ENCODE measurements around the gene MAP3K2.

Gene MAP3K2

GRCh38 chr2:127387655-127388422 is at the start of gene MAP3K2:
Gene MAP3K2, minus strand, starts transcription at chr2:127387975. Its CDS starts 44,846 bp downstream, at chr2:127343129.
- DNase-seq (ENCODE audit: low read depth) = peak; percentile 99

DNA sequence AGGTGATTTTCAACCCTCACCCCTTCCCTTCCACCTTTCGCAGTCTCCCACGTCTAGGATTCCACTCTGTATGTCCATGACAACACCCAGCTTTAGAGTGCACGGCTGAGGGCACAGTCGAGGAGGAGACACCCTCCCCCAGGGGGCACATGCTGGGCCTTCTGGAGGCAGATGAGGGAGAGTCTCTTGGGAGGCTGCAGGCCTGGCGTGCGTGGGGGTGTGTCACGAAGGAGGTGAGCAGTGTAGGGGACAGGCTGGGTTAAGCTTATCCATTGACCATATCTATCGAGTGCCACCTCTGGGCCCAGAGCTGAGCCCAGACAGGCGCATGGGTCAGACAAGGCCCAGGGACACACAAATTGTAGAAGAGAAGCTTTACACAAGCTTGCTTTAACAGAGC is 49.3 kb upstream of the MAP3K2 start:
- no peak for DNase-seq (ENCODE audit: low read depth)

GRCh38 chr2:127434515-127434914 is 46.7 kb upstream of the MAP3K2 start:
- no peak for DNase-seq (ENCODE audit: low read depth)

GRCh38 chr2:127431408-127432023 is 43.7 kb upstream of the MAP3K2 start:
- no peak for DNase-seq (ENCODE audit: low read depth)

GRCh38 chr2:127429844-127430425 is 42.2 kb upstream of the MAP3K2 start:
- no peak for DNase-seq (ENCODE audit: low read depth)

DNA sequence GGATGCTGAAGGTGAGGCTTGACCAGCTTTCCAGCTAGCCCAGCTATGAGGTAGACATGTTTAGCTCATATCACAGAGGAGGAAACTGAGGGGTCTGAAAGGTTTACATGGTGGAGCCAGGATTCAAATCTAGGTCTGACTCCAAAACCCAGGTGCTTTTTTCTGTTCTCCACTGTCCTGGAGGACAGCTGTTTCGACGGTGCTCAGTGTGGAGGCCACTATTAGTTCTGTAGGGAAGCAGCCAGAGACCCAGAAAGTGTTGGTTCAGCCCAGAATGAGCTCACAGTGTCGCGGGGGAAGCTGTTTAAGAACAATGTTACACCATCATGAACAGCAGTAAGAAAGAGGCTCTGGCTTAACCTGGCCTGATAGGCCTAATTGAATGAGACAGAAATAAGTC is 41.5 kb upstream of the MAP3K2 start:
- DNase-seq (ENCODE audit: low read depth) = no peak

GRCh38 chr2:127428815-127429109 is 41.0 kb upstream of the MAP3K2 start:
- no peak for DNase-seq (ENCODE audit: low read depth)

DNA sequence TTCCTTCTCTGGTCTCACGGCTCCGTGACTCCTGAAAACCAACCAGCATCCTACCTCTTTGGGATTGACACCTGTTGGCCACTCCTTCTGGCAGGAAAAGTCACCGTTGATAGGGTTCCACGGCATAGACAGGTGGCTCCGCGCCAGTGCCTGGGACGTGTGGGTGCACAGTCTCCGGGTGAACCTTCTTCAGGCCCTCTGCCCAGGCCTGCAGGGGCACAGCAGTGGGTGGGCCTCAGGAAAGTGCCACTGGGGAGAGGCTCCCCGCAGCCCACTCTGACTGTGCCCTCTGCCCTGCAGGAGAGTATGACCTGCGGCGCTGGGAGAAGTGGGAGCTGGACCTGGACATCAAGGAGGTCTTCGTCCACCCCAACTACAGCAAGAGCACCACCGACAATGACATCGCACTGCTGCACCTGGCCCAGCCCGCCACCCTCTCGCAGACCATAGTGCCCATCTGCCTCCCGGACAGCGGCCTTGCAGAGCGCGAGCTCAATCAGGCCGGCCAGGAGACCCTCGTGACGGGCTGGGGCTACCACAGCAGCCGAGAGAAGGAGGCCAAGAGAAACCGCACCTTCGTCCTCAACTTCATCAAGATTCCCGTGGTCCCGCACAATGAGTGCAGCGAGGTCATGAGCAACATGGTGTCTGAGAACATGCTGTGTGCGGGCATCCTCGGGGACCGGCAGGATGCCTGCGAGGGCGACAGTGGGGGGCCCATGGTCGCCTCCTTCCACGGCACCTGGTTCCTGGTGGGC is 40.5 kb upstream of the MAP3K2 start:
- no peak for DNase-seq (ENCODE audit: low read depth)

- no peak for DNase-seq (ENCODE audit: low read depth)
Measured at GRCh38 chr2:127427376-127428056, 39.7 kb upstream of the MAP3K2 start.

- no peak for DNase-seq (ENCODE audit: low read depth)
Measured at GRCh38 chr2:127426501-127427354, 39.0 kb upstream of the MAP3K2 start.

DNA sequence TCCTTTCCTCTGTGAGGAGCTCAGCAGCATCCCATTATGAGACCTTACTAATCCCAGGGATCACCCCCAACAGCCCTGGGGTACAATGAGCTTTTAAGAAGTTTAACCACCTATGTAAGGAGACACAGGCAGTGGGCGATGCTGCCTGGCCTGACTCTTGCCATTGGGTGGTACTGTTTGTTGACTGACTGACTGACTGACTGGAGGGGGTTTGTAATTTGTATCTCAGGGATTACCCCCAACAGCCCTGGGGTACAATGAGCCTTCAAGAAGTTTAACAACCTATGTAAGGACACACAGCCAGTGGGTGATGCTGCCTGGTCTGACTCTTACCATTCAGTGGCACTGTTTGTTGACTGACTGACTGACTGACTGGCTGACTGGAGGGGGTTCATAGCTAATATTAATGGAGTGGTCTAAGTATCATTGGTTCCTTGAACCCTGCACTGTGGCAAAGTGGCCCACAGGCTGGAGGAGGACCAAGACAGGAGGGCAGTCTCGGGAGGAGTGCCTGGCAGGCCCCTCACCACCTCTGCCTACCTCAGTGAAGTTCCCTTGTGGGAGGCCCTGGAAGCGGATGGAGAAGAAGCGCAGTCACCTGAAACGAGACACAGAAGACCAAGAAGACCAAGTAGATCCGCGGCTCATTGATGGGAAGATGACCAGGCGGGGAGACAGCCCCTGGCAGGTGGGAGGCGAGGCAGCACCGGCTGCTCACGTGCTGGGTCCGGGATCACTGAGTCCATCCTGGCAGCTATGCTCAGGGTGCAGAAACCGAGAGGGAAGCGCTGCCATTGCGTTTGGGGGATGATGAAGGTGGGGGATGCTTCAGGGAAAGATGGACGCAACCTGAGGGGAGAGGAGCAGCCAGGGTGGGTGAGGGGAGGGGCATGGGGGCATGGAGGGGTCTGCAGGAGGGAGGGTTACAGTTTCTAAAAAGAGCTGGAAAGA is 38.0 kb upstream of the MAP3K2 start:
- no peak for DNase-seq (ENCODE audit: low read depth)

DNA sequence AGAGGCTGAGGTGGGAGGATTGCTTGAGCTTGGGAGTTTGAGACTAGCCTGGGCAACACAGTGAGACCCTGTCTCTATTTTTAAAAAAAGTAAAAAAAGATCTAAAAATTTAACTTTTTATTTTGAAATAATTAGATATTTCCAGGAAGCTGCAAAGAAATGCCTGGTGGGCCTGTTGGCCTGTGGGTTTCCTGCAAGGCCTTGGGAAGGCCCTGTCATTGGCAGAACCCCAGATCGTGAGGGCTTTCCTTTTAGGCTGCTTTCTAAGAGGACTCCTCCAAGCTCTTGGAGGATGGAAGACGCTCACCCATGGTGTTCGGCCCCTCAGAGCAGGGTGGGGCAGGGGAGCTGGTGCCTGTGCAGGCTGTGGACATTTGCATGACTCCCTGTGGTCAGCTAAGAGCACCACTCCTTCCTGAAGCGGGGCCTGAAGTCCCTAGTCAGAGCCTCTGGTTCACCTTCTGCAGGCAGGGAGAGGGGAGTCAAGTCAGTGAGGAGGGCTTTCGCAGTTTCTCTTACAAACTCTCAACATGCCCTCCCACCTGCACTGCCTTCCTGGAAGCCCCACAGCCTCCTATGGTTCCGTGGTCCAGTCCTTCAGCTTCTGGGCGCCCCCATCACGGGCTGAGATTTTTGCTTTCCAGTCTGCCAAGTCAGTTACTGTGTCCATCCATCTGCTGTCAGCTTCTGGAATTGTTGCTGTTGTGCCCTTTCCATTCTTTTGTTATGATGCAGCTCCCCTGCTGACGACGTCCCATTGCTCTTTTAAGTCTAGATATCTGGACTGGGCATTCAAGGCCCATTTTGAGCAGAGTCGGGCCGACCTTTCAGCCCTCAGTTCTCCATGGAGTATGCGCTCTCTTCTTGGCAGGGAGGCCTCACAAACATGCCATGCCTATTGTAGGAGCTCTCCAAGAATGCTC is 37.1 kb upstream of the MAP3K2 start:
- no peak for DNase-seq (ENCODE audit: low read depth)

DNA sequence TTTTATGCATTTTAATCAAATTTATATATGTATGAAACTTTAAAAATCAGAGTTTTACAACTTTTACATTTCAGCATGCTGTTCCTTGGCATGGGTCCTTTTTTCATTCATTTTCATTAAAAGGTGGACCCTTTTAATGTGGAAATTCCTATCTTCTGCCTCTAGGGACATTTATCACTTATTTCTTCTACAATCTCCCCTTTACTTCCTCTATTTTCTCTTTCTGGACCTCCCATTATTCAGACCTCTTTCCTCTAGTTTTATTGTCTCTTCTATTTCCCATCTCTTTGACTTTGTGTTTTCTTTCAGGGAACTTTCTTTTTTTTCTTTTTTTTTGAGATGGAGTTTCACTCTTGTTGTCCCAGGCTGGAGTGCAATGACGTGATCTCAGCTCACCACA is 36.1 kb upstream of the MAP3K2 start:
- DNase-seq (ENCODE audit: low read depth) = no peak

GRCh38 chr2:127423478-127423843 is 35.7 kb upstream of the MAP3K2 start:
- no peak for DNase-seq (ENCODE audit: low read depth)

GRCh38 chr2:127422559-127423477 is 35.0 kb upstream of the MAP3K2 start:
- DNase-seq (ENCODE audit: low read depth) = no peak

GRCh38 chr2:127421871-127422558 is 34.2 kb upstream of the MAP3K2 start:
- DNase-seq (ENCODE audit: low read depth) = no peak

GRCh38 chr2:127421116-127421800 is 33.5 kb upstream of the MAP3K2 start:
- DNase-seq (ENCODE audit: low read depth) = no peak
